SK-N-SH treated with all-trans-retinoic acid at 6 μM for 48 hours (cell line): Measurements from ENCODE around the gene SCN2A.

ENCODE experiments used
- ATAC-seq: fragments of 200-7000 bp; cut with Tn5 transposase; 3 replicates; pipeline ENCODE4 v1.9.1; 2020; ENCODE audit warnings: mild to moderate bottlenecking, moderate library complexity
- BACH2 ChIP-seq: fragments of 250-450 bp; sonication (Bioruptor Pico); IDR thresholded peaks from 2 replicates; pipeline ENCODE4 v1.9.0; 2021; ENCODE audit warnings: mild to moderate bottlenecking, borderline replicate concordance
- CREB5 ChIP-seq: fragments of 250-450 bp; sonication (Bioruptor Pico); IDR thresholded peaks from 2 replicates; pipeline ENCODE4 v1.5.1; 2020; ENCODE audit warnings: low read depth, mild to moderate bottlenecking, moderate library complexity
- CSDC2 ChIP-seq: fragments of 250-450 bp; sonication (Bioruptor Pico); IDR thresholded peaks from 2 replicates; pipeline ENCODE4 v1.5.0; 2020; ENCODE audit warnings: mild to moderate bottlenecking, moderate library complexity
- ESRRG ChIP-seq: fragments of 250-450 bp; sonication (Bioruptor Pico); IDR thresholded peaks from 2 replicates; pipeline ENCODE4 v1.6.1; 2021; ENCODE audit warnings: mild to moderate bottlenecking
- GLIS3 ChIP-seq: fragments of 250-450 bp; sonication (Bioruptor Pico); IDR thresholded peaks from 2 replicates; pipeline ENCODE4 v1.5.0; 2020; ENCODE audit warnings: mild to moderate bottlenecking, moderate library complexity
- ISL1 ChIP-seq: fragments of 250-450 bp; sonication (Bioruptor Pico); IDR thresholded peaks from 2 replicates; pipeline ENCODE4 v2.1.2; 2022; ENCODE audit warnings: mild to moderate bottlenecking, moderate library complexity
- OSR1 ChIP-seq: fragments of 250-450 bp; sonication (Bioruptor Pico); IDR thresholded peaks from 2 replicates; pipeline ENCODE4 v1.8.0; 2022; ENCODE audit warnings: moderate library complexity, mild to moderate bottlenecking, inconsistent platforms
- PATZ1 ChIP-seq: fragments of 250-450 bp; sonication (Bioruptor Pico); IDR thresholded peaks from 2 replicates; pipeline ENCODE4 v1.8.0; 2020; ENCODE audit warnings: mild to moderate bottlenecking, moderate library complexity, borderline replicate concordance
- PPARA ChIP-seq: fragments of 250-450 bp; sonication (Bioruptor Pico); IDR thresholded peaks from 2 replicates; pipeline ENCODE4 v1.5.0; 2020; ENCODE audit warnings: mild to moderate bottlenecking, borderline replicate concordance
- RARB ChIP-seq: fragments of 250-450 bp; sonication (Bioruptor Pico); IDR thresholded peaks from 2 replicates; pipeline ENCODE4 v1.8.0; 2021; ENCODE audit warnings: mild to moderate bottlenecking, moderate library complexity
- SNAI2 ChIP-seq: fragments of 250-450 bp; sonication (Bioruptor Pico); IDR thresholded peaks from 2 replicates; pipeline ENCODE4 v1.5.0; 2020; ENCODE audit warnings: mild to moderate bottlenecking, moderate library complexity
- TCF4 ChIP-seq: fragments of 250-450 bp; sonication (Bioruptor Pico); IDR thresholded peaks from 2 replicates; pipeline ENCODE4 v1.8.0; 2021; ENCODE audit warnings: mild to moderate bottlenecking, moderate library complexity, borderline replicate concordance
- TOX ChIP-seq: fragments of 250-450 bp; sonication (Bioruptor Pico); IDR thresholded peaks from 2 replicates; pipeline ENCODE4 v1.8.0; 2021; ENCODE audit warnings: mild to moderate bottlenecking, moderate library complexity, borderline replicate concordance
- ZFP3 ChIP-seq: fragments of 250-450 bp; sonication (Bioruptor Pico); IDR thresholded peaks from 2 replicates; pipeline ENCODE4 v1.5.0; 2020; ENCODE audit warnings: mild to moderate bottlenecking, moderate library complexity
- ZFP30 ChIP-seq: fragments of 450-650 bp; formaldehyde crosslinking; IDR thresholded peaks from 2 replicates; pipeline ENCODE4 v1.5.0; 2022; ENCODE audit warnings: mild to moderate bottlenecking, moderate library complexity
- ZNF565 ChIP-seq: fragments of 450-650 bp; formaldehyde crosslinking; conservative IDR thresholded peaks from 2 replicates; pipeline ENCODE4 v1.5.0; 2020; ENCODE audit warnings: low read depth, mild to moderate bottlenecking, moderate library complexity
- ZNF70 ChIP-seq: fragments of 450-650 bp; formaldehyde crosslinking; IDR thresholded peaks from 2 replicates; pipeline ENCODE4 v1.5.0; 2020; ENCODE audit warnings: mild to moderate bottlenecking, moderate library complexity
- ZNF8 ChIP-seq: fragments of 450-650 bp; formaldehyde crosslinking; IDR thresholded peaks from 2 replicates; pipeline ENCODE4 v1.5.0; 2020; ENCODE audit warnings: mild to moderate bottlenecking, moderate library complexity
- TF ChIP-seq, protein P1 (sequence below): fragments of 250-450 bp; sonication (Bioruptor Pico); IDR thresholded peaks from 2 replicates; pipeline ENCODE4 v1.5.0; 2020; ENCODE audit warnings: mild to moderate bottlenecking, moderate library complexity
- TF ChIP-seq, protein P2 (sequence below): fragments of 250-450 bp; sonication (Bioruptor Pico); IDR thresholded peaks from 2 replicates; pipeline ENCODE4 v1.5.1; 2021; ENCODE audit warnings: mild to moderate bottlenecking, moderate library complexity
- TF ChIP-seq, protein P3 (sequence below): fragments of 250-450 bp; sonication (Bioruptor Pico); IDR thresholded peaks from 2 replicates; pipeline ENCODE4 v1.8.0; 2021; ENCODE audit warnings: low read depth, mild to moderate bottlenecking, moderate library complexity, borderline replicate concordance

Gene SCN2A

GRCh38 chr2:165214093-165214492 is 25.1 kb upstream of the SCN2A start:
- TF ChIP-seq, protein P1, sequence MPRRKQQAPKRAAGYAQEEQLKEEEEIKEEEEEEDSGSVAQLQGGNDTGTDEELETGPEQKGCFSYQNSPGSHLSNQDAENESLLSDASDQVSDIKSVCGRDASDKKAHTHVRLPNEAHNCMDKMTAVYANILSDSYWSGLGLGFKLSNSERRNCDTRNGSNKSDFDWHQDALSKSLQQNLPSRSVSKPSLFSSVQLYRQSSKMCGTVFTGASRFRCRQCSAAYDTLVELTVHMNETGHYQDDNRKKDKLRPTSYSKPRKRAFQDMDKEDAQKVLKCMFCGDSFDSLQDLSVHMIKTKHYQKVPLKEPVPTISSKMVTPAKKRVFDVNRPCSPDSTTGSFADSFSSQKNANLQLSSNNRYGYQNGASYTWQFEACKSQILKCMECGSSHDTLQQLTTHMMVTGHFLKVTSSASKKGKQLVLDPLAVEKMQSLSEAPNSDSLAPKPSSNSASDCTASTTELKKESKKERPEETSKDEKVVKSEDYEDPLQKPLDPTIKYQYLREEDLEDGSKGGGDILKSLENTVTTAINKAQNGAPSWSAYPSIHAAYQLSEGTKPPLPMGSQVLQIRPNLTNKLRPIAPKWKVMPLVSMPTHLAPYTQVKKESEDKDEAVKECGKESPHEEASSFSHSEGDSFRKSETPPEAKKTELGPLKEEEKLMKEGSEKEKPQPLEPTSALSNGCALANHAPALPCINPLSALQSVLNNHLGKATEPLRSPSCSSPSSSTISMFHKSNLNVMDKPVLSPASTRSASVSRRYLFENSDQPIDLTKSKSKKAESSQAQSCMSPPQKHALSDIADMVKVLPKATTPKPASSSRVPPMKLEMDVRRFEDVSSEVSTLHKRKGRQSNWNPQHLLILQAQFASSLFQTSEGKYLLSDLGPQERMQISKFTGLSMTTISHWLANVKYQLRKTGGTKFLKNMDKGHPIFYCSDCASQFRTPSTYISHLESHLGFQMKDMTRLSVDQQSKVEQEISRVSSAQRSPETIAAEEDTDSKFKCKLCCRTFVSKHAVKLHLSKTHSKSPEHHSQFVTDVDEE (CRISPR knock-in tag): no peak
- TF ChIP-seq, protein P2, sequence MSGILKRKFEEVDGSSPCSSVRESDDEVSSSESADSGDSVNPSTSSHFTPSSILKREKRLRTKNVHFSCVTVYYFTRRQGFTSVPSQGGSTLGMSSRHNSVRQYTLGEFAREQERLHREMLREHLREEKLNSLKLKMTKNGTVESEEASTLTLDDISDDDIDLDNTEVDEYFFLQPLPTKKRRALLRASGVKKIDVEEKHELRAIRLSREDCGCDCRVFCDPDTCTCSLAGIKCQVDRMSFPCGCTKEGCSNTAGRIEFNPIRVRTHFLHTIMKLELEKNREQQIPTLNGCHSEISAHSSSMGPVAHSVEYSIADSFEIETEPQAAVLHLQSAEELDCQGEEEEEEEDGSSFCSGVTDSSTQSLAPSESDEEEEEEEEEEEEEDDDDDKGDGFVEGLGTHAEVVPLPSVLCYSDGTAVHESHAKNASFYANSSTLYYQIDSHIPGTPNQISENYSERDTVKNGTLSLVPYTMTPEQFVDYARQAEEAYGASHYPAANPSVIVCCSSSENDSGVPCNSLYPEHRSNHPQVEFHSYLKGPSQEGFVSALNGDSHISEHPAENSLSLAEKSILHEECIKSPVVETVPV (CRISPR knock-in tag): no peak
- TF ChIP-seq TCF4: peak; percentile 50; the same call in 1 of the 2 replicates
- no peak; the same call in 1 of the 3 replicates for ATAC-seq

GRCh38 chr2:165219481-165219880 is 19.7 kb upstream of the SCN2A start:
- no peak for ATAC-seq
- TF ChIP-seq ZNF565 (CRISPR knock-in tag) (no peak), ESRRG (CRISPR knock-in tag) (no peak), BACH2 (CRISPR knock-in tag) (no peak), TOX (CRISPR knock-in tag) (no peak), TCF4 (no peak), CREB5 (CRISPR knock-in tag) (no peak), PPARA (CRISPR knock-in tag) (no peak), OSR1 (CRISPR knock-in tag) (no peak), CSDC2 (no peak), GLIS3 (no peak), ZFP3 (CRISPR knock-in tag) (no peak), ISL1 (CRISPR knock-in tag) (no peak), ZFP30 (no peak), ZNF70 (CRISPR knock-in tag) (no peak), PATZ1 (CRISPR knock-in tag) (no peak), RARB (CRISPR knock-in tag) (no peak)
- TF ChIP-seq, protein P3, sequence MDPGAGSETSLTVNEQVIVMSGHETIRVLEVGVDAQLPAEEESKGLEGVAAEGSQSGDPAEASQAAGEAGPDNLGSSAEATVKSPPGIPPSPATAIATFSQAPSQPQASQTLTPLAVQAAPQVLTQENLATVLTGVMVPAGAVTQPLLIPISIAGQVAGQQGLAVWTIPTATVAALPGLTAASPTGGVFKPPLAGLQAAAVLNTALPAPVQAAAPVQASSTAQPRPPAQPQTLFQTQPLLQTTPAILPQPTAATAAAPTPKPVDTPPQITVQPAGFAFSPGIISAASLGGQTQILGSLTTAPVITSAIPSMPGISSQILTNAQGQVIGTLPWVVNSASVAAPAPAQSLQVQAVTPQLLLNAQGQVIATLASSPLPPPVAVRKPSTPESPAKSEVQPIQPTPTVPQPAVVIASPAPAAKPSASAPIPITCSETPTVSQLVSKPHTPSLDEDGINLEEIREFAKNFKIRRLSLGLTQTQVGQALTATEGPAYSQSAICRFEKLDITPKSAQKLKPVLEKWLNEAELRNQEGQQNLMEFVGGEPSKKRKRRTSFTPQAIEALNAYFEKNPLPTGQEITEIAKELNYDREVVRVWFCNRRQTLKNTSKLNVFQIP (CRISPR knock-in tag): no peak
- TF ChIP-seq, protein P1 (CRISPR knock-in tag): no peak

- TF ChIP-seq ESRRG (CRISPR knock-in tag): 0 out of 2 replicates have a peak, but pooled peaks have one; percentile 62
- TF ChIP-seq CREB5 (CRISPR knock-in tag): peak; percentile 42; the same call in 1 of the 2 replicates
- peak; percentile 61; the same call in 1 of the 2 replicates for TF ChIP-seq TCF4
- TF ChIP-seq TOX (CRISPR knock-in tag): no peak
- TF ChIP-seq, protein P2 (CRISPR knock-in tag): peak; percentile 67; the same call in 1 of the 2 replicates
- no peak for TF ChIP-seq GLIS3
- peak; percentile 23; the same call in 1 of the 2 replicates for TF ChIP-seq SNAI2 (CRISPR knock-in tag)
- TF ChIP-seq PPARA (CRISPR knock-in tag): no peak
- TF ChIP-seq ISL1 (CRISPR knock-in tag): peak; percentile 97
- TF ChIP-seq ZNF8 (CRISPR knock-in tag): no peak
- ATAC-seq: no peak
These were observed 14.3 kb upstream of the SCN2A start for GRCh38 chr2:165224941-165225340.
